LNCaP clone FGC (cell line): Measurements from ENCODE around the gene MUC2.

Experiments used
- DNase-seq: peaks from one replicate; pipeline ENCODE4 v3.0.0-alpha.2; 2011; ENCODE audit warnings: low read depth
- H3K4me3 ChIP-seq: 2 replicates; pipeline ENCODE4 v1.5.1; 2011; ENCODE audit warnings: mild to moderate bottlenecking, low read depth, low read length, control low read depth
- TF ChIP-seq, protein P1 (sequence below): IDR thresholded peaks from 2 replicates; pipeline ENCODE4 v1.5.1; 2012; ENCODE audit warnings: mild to moderate bottlenecking; ENCODE audit not compliant: control insufficient read depth, insufficient read depth; ENCODE audit errors: extremely low read depth

The MUC2 gene

DNA sequence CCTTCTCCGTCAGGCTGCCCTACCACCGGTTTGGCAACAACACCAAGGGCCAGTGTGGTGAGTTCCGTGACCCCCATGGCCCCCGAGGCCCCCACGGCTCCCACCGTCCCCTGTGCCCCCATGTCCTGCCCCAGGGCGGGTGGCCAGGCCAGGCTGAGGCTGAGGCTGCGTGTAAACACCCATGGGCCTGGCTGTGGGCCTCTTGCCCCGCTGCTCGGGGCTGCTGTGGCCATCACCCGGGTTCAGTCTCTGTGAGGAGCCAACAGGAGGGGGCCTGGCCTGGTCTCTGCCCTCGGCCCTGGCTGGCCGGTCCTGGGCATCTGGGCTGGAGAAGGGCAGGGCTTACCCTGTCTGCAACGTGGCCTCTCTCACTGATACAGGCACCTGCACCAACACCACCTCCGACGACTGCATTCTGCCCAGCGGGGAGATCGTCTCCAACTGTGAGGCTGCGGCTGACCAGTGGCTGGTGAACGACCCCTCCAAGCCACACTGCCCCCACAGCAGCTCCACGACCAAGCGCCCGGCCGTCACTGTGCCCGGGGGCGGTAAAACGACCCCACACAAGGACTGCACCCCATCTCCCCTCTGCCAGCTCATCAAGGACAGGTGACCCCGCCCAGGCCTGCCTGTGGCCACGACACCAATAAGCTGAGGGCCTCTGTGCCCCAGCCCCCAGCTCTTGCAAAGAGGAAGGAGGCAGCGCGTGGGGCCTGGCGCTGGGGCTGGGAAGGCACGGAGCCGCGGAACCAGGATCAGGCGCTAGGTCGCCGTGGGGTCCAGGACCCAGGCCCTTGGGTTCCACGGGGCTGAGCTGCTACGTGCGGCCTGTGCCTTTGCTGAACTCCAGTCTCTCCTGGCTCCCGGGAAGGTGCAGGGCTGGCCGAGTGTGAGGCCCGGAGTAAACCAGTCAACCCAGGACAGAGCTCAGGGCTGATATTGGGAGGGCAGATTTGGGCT, 29.0 kb downstream of the MUC2 start:
- DNase-seq, result no peak
- H3K4me3 ChIP-seq, result no peak overlapping the region
- TF ChIP-seq, protein P1, sequence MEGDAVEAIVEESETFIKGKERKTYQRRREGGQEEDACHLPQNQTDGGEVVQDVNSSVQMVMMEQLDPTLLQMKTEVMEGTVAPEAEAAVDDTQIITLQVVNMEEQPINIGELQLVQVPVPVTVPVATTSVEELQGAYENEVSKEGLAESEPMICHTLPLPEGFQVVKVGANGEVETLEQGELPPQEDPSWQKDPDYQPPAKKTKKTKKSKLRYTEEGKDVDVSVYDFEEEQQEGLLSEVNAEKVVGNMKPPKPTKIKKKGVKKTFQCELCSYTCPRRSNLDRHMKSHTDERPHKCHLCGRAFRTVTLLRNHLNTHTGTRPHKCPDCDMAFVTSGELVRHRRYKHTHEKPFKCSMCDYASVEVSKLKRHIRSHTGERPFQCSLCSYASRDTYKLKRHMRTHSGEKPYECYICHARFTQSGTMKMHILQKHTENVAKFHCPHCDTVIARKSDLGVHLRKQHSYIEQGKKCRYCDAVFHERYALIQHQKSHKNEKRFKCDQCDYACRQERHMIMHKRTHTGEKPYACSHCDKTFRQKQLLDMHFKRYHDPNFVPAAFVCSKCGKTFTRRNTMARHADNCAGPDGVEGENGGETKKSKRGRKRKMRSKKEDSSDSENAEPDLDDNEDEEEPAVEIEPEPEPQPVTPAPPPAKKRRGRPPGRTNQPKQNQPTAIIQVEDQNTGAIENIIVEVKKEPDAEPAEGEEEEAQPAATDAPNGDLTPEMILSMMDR, result no peak

DNA sequence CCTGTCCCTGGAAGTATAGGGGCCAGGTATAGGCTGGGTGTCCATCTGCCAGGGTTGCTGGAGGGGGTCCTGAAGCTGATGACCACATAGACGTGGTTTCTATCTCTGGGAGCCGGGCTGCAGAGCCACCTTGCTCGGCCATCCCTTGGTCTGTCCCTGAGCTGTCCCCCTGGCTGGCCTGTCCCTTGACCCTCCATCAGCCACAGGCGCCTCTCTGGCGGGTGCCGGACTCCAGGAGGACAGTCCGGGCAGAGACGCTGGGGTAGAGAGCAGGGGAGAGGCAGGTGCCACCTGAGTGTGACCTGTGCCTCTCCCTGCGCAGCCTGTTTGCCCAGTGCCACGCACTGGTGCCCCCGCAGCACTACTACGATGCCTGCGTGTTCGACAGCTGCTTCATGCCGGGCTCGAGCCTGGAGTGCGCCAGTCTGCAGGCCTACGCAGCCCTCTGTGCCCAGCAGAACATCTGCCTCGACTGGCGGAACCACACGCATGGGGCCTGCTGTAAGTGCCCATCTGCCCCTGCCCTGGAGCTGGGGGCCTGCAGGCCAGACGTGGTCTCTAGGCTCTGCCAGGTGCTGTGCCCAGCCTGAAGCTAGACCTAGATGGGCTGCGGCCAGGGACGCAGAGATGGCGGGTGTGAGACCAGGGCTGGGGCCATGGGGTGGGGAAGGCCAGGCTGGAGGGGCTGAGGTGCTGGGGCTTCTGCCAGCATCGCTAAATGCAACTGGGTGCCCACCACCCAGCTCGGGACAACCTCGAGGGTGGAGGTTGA, 29.9 kb downstream of the MUC2 start:
- DNase-seq, result no peak
- TF ChIP-seq, protein P1, result no peak
- no peak overlapping the region for H3K4me3 ChIP-seq

DNA sequence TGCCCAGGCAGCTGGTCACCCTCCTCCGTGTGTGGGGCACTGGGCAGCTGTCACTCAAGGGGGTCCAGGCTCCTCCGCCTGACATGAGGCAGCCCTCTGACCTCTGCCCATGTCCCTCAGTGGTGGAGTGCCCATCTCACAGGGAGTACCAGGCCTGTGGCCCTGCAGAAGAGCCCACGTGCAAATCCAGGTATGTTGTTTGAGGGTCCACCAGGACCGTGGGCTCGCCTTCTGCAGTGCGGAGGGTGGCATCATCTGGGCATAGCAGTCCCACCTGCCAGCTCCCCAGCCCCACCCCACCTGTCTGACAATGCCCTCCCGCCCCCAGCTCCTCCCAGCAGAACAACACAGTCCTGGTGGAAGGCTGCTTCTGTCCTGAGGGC, 30.5 kb downstream of the MUC2 start:
- TF ChIP-seq, protein P1, result no peak
- no peak for DNase-seq
- no peak overlapping the region for H3K4me3 ChIP-seq

DNA sequence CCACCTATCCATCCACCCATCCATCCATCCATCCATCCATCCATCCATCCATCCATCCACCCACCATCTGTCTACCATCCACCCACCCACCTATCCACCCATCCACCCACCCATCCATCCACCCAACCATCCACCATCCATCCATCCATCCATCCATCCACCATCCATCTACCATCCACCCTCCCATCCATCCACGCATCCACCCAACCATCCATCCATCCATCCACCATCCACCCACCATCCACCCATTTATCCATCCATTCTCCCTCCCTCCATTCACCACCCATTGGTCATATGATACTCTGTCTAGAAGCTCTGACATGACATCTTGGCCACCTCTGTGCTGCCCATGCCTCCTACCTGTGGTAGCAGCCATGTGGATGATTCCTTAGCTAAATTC, 31.7 kb downstream of the MUC2 start:
- TF ChIP-seq, protein P1, result no peak
- DNase-seq, result no peak
- H3K4me3 ChIP-seq, result no peak overlapping the region

DNA sequence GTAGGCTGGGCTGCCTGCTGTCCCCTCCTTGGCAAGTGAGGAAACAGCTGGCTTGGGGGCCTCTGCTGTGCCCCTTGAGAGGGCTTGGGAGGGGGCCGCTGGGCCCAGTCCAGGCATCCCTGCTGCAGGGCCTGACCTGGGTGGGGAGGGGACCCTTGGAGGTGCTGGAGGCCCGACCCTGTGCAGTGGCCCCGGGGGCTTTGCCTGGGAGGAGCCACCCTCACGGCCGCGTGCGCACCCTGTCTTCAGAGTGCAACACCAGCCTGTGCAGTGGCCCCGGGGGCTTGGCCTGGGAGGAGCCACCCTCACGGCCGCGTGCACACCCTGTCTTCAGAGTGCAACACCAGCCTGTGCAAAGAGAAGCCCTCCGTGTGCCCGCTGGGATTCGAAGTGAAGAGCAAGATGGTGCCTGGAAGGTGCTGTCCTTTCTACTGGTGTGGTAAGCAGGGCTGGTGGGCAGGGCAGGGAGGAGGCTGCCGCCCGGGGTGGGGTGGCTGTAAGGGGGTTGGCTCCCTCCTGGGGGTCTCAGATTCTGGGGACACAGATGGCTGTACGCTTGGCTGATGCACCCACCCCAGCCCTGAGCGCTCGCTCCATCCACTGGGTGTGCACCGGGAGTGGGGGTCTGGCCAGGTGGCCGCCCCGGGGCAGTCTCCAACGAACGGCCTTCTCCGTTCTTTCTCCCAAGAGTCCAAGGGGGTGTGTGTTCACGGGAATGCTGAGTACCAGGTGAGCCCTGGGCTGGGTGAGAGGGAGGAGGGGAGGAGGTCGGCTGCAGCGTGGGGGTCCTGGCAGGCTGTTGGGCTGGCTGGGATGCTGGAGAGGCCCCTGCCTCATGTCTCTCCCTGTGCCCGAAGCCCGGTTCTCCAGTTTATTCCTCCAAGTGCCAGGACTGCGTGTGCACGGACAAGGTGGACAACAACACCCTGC, 32.9 kb downstream of the MUC2 start:
- H3K4me3 ChIP-seq, result no peak overlapping the region
- TF ChIP-seq, protein P1, result no peak
- DNase-seq, result no peak

DNA sequence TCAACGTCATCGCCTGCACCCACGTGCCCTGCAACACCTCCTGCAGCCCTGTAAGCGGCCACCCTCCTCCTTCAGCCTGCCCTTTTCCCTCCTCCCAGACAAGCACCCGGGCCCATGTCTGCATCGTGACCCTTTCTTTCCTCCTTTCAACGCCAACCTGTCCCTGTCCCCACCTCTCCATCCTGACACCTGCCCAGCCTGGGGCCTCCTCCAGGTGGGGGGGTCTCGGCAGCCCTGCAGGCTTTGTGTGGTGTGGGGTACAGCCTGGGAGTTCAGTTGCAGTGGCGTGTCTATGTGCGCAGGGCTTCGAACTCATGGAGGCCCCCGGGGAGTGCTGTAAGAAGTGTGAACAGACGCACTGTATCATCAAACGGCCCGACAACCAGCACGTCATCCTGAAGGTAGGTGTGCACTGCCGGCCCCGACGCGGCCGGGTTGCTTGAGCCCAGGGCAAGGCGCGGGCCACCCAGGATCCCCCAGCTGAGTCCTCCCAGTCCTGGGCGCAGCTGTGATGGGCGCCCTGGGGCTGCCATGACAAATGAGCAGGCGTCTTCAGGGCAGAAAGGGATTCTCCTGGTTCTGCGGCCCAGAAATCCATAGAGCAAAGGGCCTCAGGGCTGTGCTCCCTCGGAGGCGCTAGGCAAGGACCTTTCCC, 33.7 kb downstream of the MUC2 start:
- H3K4me3 ChIP-seq, result no peak overlapping the region
- no peak for DNase-seq
- TF ChIP-seq, protein P1, result no peak
